Endothelial cell of umbilical vein (primary cell): ENCODE measurements around the gene ACTG2. TPM values are rescaled to one million over a fixed set of nuclear protein-coding genes. Genes with fewer than 3 reads are reported as not detected.

Experiments
- BruUV-seq: library from RNA; stranded (reverse); fragments of 400-500 nt; replicated peaks from 2 replicates; lab custom pipeline; 2021; lab: Mats Ljungman, UMichigan
- CTCF ChIA-PET: fragments of 300-600, 350-600 bp; sonication (Branson Sonifier 250); formaldehyde crosslinking; loops from one replicate; lab custom pipeline; 2021; ENCODE audit warnings: antibody characterized with exemption, inconsistent platforms; lab: Charles Lee
- POLR2A ChIA-PET: fragments of 300-600, 350-600 bp; sonication (Branson Sonifier 250); formaldehyde crosslinking; loops from one replicate; lab custom pipeline; 2021; ENCODE audit warnings: antibody characterized with exemption, inconsistent platforms; lab: Charles Lee
- DNase-seq: peaks from one replicate; pipeline ENCODE4 v3.0.0-alpha.2; 2011; ENCODE audit warnings: low read depth, low spot score
- FAIRE-seq: peaks from 2 replicates; lab custom pipeline; 2011; peaks lifted over from hg19 to GRCh38; lab: Jason Lieb, UNC
- H2AFZ ChIP-seq: 2 replicates; pipeline ENCODE4 v1.6.0; 2012; ENCODE audit warnings: low read depth, low read length, control low read depth, inconsistent platforms
- H3K27ac ChIP-seq: 2 replicates; pipeline ENCODE4 v1.5.1; 2011; ENCODE audit warnings: low read depth, mild to moderate bottlenecking, control low read depth, low read length, moderate library complexity; ENCODE audit not compliant: insufficient read depth
- H3K27me3 ChIP-seq, 2 experiments: 2 replicates each; pipeline versions ENCODE4 v1.6.0 to v1.6.1; 2011; ENCODE audit warnings: low read length in 2 of 2, mixed read lengths in 1 of 2; ENCODE audit not compliant: control insufficient read depth in 2 of 2, insufficient read depth in 2 of 2
- H3K36me3 ChIP-seq, 2 experiments: 2 replicates in 1 of 2; 3 replicates in 1 of 2; pipeline ENCODE4 v1.5.1; 2011; ENCODE audit warnings: low read length in 2 of 2, mild to moderate bottlenecking in 1 of 2, moderate library complexity in 1 of 2; ENCODE audit not compliant: control insufficient read depth in 2 of 2, insufficient read depth in 2 of 2; ENCODE audit errors: extremely low read depth in 1 of 2
- H3K4me1 ChIP-seq: 3 replicates; pipeline ENCODE4 v1.5.1; 2011; ENCODE audit warnings: mild to moderate bottlenecking, low read length; ENCODE audit not compliant: control insufficient read depth, insufficient read depth; ENCODE audit errors: extremely low read depth
- H3K4me2 ChIP-seq: 2 replicates; pipeline ENCODE4 v1.6.1; 2011; ENCODE audit warnings: low read length, control low read depth, mixed read lengths; ENCODE audit not compliant: insufficient read depth
- H3K4me3 ChIP-seq, 3 experiments: fragments of 200-600 bp in 1 of 3; sonication (generic), shearing (Covaris generic) in 1 of 3; replicated peaks in 1 of 3; 2 replicates each; pipeline ENCODE4 v1.5.1; 2011 to 2016; ENCODE audit warnings: control low read depth in 3 of 3, low read length in 3 of 3, mild to moderate bottlenecking in 2 of 3, inconsistent platforms in 1 of 3, low read depth in 1 of 3, moderate library complexity in 1 of 3; ENCODE audit not compliant: insufficient read depth in 1 of 3
- H3K79me2 ChIP-seq: 2 replicates; pipeline ENCODE4 v1.6.0; 2012; ENCODE audit warnings: low read length, inconsistent platforms; ENCODE audit not compliant: control insufficient read depth, insufficient read depth
- H3K9ac ChIP-seq: replicated peaks from 2 replicates; pipeline ENCODE3; 2011; ENCODE audit warnings: low read length, control low read depth; ENCODE audit not compliant: insufficient read depth; ENCODE audit errors: extremely low read depth
- H3K9me1 ChIP-seq: replicated peaks from 3 replicates; pipeline ENCODE4 v1.6.0; 2011; ENCODE audit warnings: mild to moderate bottlenecking, low read length; ENCODE audit not compliant: control insufficient read depth, insufficient read depth; ENCODE audit errors: extremely low read depth
- H3K9me3 ChIP-seq: replicated peaks from 2 replicates; pipeline ENCODE4 v1.5.1; 2012; ENCODE audit warnings: low read length, inconsistent platforms; ENCODE audit not compliant: control insufficient read depth, insufficient read depth
- H4K20me1 ChIP-seq: replicated peaks from 2 replicates; pipeline ENCODE3; 2011; ENCODE audit warnings: mild to moderate bottlenecking, low read length; ENCODE audit not compliant: control insufficient read depth, insufficient read depth; ENCODE audit errors: extremely low read depth
- EZH2 ChIP-seq: IDR thresholded peaks from 2 replicates; pipeline ENCODE4 v1.6.1; 2012; ENCODE audit warnings: borderline replicate concordance, low read depth, mild to moderate bottlenecking, moderate library complexity, low read length, inconsistent platforms; ENCODE audit not compliant: severe bottlenecking
- FOS ChIP-seq: IDR thresholded peaks from 2 replicates; pipeline ENCODE4 v1.6.1; 2011; ENCODE audit warnings: mild to moderate bottlenecking, low read length, moderate library complexity, borderline replicate concordance; ENCODE audit not compliant: insufficient read depth
- GATA2 ChIP-seq: IDR thresholded peaks from 2 replicates; pipeline ENCODE4 v1.7.0; 2011; ENCODE audit warnings: low read depth, mild to moderate bottlenecking, moderate library complexity, mixed read lengths, low read length; ENCODE audit not compliant: insufficient read length, insufficient read depth
- JUN ChIP-seq: IDR thresholded peaks from 2 replicates; pipeline ENCODE4 v1.6.1; 2011; ENCODE audit warnings: borderline replicate concordance, low read depth; ENCODE audit not compliant: insufficient read length, insufficient read depth
- MAX ChIP-seq: IDR thresholded peaks from 2 replicates; pipeline ENCODE4 v1.6.1; 2011; ENCODE audit not compliant: insufficient read depth, insufficient read length
- MYC ChIP-seq: IDR thresholded peaks from one replicate; pipeline ENCODE4 v1.6.1; 2011; ENCODE audit warnings: mild to moderate bottlenecking, low read depth, low read length
- POLR2A ChIP-seq: IDR thresholded peaks from 2 replicates; pipeline ENCODE4 v1.6.1; 2012; ENCODE audit warnings: low read depth, mild to moderate bottlenecking, control low read depth, low read length
- POLR2AphosphoS5 ChIP-seq: IDR thresholded peaks from 2 replicates; pipeline ENCODE4 v1.6.1; 2012; ENCODE audit warnings: low read depth, mild to moderate bottlenecking, control low read depth, low read length, moderate library complexity; ENCODE audit not compliant: insufficient read depth
- dilution Hi-C: fragments of 300-500 bp; cut with MboI; formaldehyde crosslinking; loops from one replicate; pipeline ENCODE4 v1.15.0; 2019; ENCODE audit warnings: low sequenced_read_pairs; ENCODE audit not compliant: extremely low pct_ligation_motif_present
- intact Hi-C: fragments of 100-400 bp; cut with micrococcal nuclease; formaldehyde crosslinking; loops from one replicate; pipeline ENCODE4 v1.10.0; 2022
- polyA plus RNA-seq, 4 experiments: library from polyadenylated mRNA; depleted of rRNA in 3 of 4; stranded (reverse) in 3 of 4; unstranded in 1 of 4; fragments of >200 nt; gene quantifications; 2 replicates each; pipeline versions ENCODE4 v1.2.1 to v1.2.3, GENCODE V29; 2011 to 2012; ENCODE audit warnings: missing spikeins in 1 of 4
- total RNA-seq: library from RNA; stranded (reverse); gene quantifications from 2 replicates; pipeline ENCODE4 v1.2.3, GENCODE V29; 2021
- TF ChIP-seq, protein P1 (sequence below), 2 donors: IDR thresholded peaks; 1 replicate in 1 of 2; 2 replicates in 1 of 2; pipeline ENCODE4 v1.5.1; 2011; ENCODE audit warnings: low read length in 2 of 2, mild to moderate bottlenecking in 2 of 2, moderate library complexity in 2 of 2, control low read depth in 1 of 2, inconsistent platforms in 1 of 2, low read depth in 1 of 2; ENCODE audit not compliant: insufficient read depth in 1 of 2; ENCODE audit errors: extremely low read depth in 1 of 2

The ACTG2 gene
- total and polyA plus RNA-seq, 2 donors (not counting 3 experiments of a cell fraction or from before 2014, with no cell fraction given), result not detected

GRCh38 chr2:73946215-73946614 lies 53.4 kb downstream of the ACTG2 start:
- H3K79me2 ChIP-seq, result peaks cover 12% of the 10 kb centered on the region

More at GRCh38 chr2:73946215-73946614, 53.4 kb downstream of the ACTG2 start:
- intact Hi-C loops (no loop called here), dilution Hi-C loops (no loop called here)
- peaks cover 3% of the 10 kb centered on the region for H4K20me1 ChIP-seq
- H3K9me3 ChIP-seq, result no peaks in the 10 kb centered on the region
- H3K4me3 ChIP-seq, result no peak overlapping the region
- H3K4me1 ChIP-seq, result no peaks in the 10 kb centered on the region
- no TSS peak for BruUV-seq
- no peak overlapping the region for H3K27ac ChIP-seq
- ChIA-PET POLR2A (interaction anchor here (0.8 kb wide), 1 partner anchor 266 kb away, joined by 8 read pairs; no protein-coding TSS in a partner anchor), CTCF (no interaction called here)
- TF ChIP-seq EZH2, result no peak
- TF ChIP-seq FOS, result no peak
- TF ChIP-seq MYC, result no peak
- no peak for TF ChIP-seq GATA2
- no peak for TF ChIP-seq JUN
- no peak for TF ChIP-seq POLR2AphosphoS5
- no peak for TF ChIP-seq POLR2A
- no peak for TF ChIP-seq MAX
- TF ChIP-seq, protein P1, sequence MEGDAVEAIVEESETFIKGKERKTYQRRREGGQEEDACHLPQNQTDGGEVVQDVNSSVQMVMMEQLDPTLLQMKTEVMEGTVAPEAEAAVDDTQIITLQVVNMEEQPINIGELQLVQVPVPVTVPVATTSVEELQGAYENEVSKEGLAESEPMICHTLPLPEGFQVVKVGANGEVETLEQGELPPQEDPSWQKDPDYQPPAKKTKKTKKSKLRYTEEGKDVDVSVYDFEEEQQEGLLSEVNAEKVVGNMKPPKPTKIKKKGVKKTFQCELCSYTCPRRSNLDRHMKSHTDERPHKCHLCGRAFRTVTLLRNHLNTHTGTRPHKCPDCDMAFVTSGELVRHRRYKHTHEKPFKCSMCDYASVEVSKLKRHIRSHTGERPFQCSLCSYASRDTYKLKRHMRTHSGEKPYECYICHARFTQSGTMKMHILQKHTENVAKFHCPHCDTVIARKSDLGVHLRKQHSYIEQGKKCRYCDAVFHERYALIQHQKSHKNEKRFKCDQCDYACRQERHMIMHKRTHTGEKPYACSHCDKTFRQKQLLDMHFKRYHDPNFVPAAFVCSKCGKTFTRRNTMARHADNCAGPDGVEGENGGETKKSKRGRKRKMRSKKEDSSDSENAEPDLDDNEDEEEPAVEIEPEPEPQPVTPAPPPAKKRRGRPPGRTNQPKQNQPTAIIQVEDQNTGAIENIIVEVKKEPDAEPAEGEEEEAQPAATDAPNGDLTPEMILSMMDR (IDR thresholded peaks at IDR 0.05; ENCODE audit: extremely low read depth in 1 of 2, insufficient read depth in 1 of 2, low read depth in 1 of 2, low read length in 2 of 2), result no peak
- H2AFZ ChIP-seq, result no peak overlapping the region
- DNase-seq (no peak), FAIRE-seq (no peak)
- no peaks in the 10 kb centered on the region for H3K27me3 ChIP-seq
- H3K9ac ChIP-seq, result no peak overlapping the region
- no peaks in the 10 kb centered on the region for H3K9me1 ChIP-seq
- H3K36me3 ChIP-seq, result peaks cover 13 to 28% of the 10 kb centered on the region in 2 experiments
- no peak overlapping the region for H3K4me2 ChIP-seq
